KOPT-K1 (cell line): ENCODE data around the gene ARHGEF35.
"Not testable (repeated sequence)": the region's sequence is repeated elsewhere in the genome, so short reads cannot be mapped to it uniquely, and the experiment has no call there.

ENCODE experiments used
- H3K27ac ChIP-seq: fragments of 200-600 bp; sonication (generic); 2 replicates; pipeline ENCODE4 v1.5.1; 2016; ENCODE audit warnings: antibody characterized with exemption, mild to moderate bottlenecking, low read depth, low read length; ENCODE audit not compliant: poor library complexity, severe bottlenecking
- H3K36me3 ChIP-seq: fragments of 200-600 bp; sonication (generic); 2 replicates; pipeline ENCODE4 v1.5.1; 2017; ENCODE audit warnings: antibody characterized with exemption, mild to moderate bottlenecking, low read length, moderate library complexity; ENCODE audit not compliant: insufficient read depth
- H3K9me3 ChIP-seq: fragments of 200-600 bp; sonication (generic); 2 replicates; pipeline ENCODE4 v1.5.1; 2017; ENCODE audit warnings: antibody characterized with exemption, low read length, mild to moderate bottlenecking; ENCODE audit not compliant: insufficient read depth, poor library complexity, severe bottlenecking

Gene ARHGEF35

DNA sequence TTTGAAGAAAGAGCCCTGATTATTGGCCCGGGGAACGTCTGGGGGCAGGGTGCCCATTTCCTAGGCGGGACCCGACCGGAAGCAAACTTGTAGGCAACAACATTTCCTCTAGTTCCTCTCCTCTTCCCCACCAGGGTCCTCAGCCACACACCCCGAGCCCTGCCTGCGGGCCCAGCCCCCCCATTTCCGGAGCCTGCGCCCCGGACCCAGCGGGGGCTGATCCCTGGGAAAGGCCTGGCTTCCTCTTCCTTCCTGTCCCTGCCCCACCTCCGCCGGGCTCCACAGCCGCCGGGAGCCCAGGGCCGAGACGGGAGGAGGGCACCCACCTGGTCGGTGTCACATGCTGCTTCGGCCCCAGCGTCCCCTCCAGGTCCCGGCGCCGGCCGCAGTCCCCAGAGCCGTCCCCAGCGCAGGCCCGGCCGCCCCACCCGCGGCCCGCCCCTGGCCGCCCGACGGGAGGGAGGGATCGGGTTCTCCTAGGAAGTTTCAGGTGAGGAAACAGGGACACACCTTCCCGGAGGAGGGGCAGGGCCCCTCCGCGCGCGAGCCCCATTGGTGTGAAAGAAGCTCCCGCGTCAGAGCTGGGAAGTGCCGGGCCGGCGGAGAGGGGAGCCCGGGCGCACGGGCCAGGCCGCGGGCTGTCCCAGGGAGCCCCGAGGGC, at the start of gene ARHGEF35:
Gene ARHGEF35, minus strand, starts transcription at position 622 of the 661 bp plus-strand sequence. CDS start 7,450 bp downstream, outside the sequence.
- H3K36me3 ChIP-seq, H3K27ac ChIP-seq, H3K9me3 ChIP-seq: not testable (repeated sequence)

DNA sequence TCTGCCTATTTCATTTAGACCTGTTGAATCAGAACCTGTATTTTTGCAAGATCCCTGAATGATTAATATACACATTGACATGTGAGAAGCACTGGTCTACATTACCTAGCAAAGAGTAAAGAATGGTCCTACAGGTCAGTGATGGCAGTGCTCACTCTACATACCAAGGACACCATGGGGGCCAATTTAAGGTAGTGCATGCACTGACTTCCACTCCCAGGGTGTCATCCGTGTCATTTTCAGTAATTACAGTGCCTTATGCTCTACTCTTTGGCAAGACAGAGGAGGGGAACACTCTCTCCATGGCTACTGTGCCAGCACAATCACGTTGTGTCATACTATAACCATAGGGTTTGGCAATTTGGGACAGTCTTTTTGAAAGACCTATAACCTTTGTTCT, 49.7 kb upstream of the ARHGEF35 start:
- not testable (repeated sequence) for H3K9me3 ChIP-seq, H3K27ac ChIP-seq, H3K36me3 ChIP-seq

GRCh38 chr7:144239365-144239764, 43.7 kb upstream of the ARHGEF35 start, which contains the start of gene OR2A42:
Gene OR2A42, minus strand, starts transcription at chr7:144239605. Its CDS starts 6,762 bp downstream, at chr7:144232843.
- H3K36me3 ChIP-seq, H3K9me3 ChIP-seq, H3K27ac ChIP-seq: not testable (repeated sequence)

DNA sequence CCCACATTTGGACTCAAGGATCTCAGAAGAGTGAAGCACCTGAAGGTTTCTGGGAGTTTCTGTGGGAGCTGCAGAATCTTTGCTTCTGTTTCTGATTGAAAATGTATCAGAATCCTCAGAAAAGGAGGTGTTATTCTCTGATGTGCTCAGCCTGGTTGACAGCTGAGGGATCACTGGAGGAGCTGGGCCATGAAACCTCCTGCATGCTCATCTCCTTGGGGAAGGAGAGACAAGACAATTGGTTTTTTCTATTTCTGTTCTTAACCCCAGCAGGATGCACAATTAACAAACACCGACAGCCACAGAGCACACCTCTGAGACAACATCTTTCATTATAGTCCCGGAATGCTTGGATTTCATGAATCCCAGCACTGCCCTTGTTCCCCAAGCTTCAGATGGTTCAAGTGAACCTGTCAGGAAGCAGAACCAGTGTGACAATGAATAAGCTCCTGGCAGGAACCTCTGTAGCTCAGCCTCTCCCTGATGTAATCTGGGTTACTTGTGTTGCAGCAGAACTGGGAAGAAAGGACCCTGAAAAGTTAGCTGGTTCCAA, 43.0 kb upstream of the ARHGEF35 start:
- H3K27ac ChIP-seq, H3K36me3 ChIP-seq, H3K9me3 ChIP-seq: not testable (repeated sequence)

GRCh38 chr7:144233039-144233438, 37.4 kb upstream of the ARHGEF35 start:
- not testable (repeated sequence) for H3K27ac ChIP-seq, H3K36me3 ChIP-seq, H3K9me3 ChIP-seq

DNA sequence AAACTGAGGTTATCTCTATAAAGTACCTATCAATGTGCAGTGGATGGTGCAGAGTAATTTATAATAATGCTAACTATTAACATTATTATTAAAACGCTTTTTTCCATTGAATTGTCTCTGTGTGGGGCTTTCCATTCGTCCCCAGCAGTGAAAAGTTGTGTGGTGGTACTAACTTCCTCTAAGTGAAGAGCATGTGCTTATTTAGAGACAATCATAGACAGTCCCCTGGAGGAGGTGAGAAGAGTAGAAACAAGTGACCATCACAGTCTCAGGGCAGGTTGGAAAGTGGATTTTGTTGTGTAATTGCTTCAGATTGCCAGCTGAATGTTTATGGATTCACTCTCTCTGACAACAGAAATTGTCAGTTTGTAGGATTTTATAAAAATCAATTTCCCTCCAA, 35.4 kb upstream of the ARHGEF35 start:
- not testable (repeated sequence) for H3K36me3 ChIP-seq, H3K27ac ChIP-seq, H3K9me3 ChIP-seq

GRCh38 chr7:144228810-144229209, 33.2 kb upstream of the ARHGEF35 start:
- H3K27ac ChIP-seq, H3K9me3 ChIP-seq, H3K36me3 ChIP-seq: not testable (repeated sequence)

GRCh38 chr7:144226866-144227265, 31.2 kb upstream of the ARHGEF35 start:
- not testable (repeated sequence) for H3K9me3 ChIP-seq, H3K27ac ChIP-seq, H3K36me3 ChIP-seq

GRCh38 chr7:144223675-144224074, 28.0 kb upstream of the ARHGEF35 start:
- H3K27ac ChIP-seq: not testable (repeated sequence)

GRCh38 chr7:144220531-144220930, 24.9 kb upstream of the ARHGEF35 start:
- not testable (repeated sequence) for H3K9me3 ChIP-seq, H3K36me3 ChIP-seq, H3K27ac ChIP-seq

More at GRCh38 chr7:144223675-144224074, 28.0 kb upstream of the ARHGEF35 start:
- H3K36me3 ChIP-seq, H3K9me3 ChIP-seq: not testable (repeated sequence)

DNA sequence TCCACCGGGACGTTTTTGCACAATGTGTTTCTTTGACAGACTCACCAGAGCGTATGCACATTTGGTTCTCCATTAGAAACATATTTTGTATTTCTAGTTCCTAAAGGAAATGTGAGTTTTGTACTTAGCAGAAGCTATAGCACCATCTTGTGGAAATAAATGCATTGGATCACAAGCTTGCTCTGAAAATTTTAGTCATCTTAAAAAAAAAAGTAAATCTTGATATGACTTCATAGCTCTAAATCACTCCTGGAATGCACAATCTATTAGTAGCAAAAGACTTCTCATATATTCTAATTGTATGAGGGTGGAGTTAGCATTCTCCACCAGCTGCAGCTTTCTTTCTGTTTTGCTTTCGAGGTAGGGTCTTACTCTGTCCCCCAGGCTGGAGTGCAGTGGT, 23.5 kb upstream of the ARHGEF35 start:
- H3K36me3 ChIP-seq, H3K9me3 ChIP-seq, H3K27ac ChIP-seq: not testable (repeated sequence)

GRCh38 chr7:144218581-144218980, 22.9 kb upstream of the ARHGEF35 start:
- H3K9me3 ChIP-seq: not testable (repeated sequence)

GRCh38 chr7:144217200-144217599, 21.6 kb upstream of the ARHGEF35 start:
- not testable (repeated sequence) for H3K9me3 ChIP-seq, H3K27ac ChIP-seq, H3K36me3 ChIP-seq

More at GRCh38 chr7:144218581-144218980, 22.9 kb upstream of the ARHGEF35 start:
- not testable (repeated sequence) for H3K36me3 ChIP-seq, H3K27ac ChIP-seq

- not testable (repeated sequence) for H3K9me3 ChIP-seq, H3K36me3 ChIP-seq, H3K27ac ChIP-seq
These were observed 9.7 kb upstream of the ARHGEF35 start for GRCh38 chr7:144205306-144205705.

DNA sequence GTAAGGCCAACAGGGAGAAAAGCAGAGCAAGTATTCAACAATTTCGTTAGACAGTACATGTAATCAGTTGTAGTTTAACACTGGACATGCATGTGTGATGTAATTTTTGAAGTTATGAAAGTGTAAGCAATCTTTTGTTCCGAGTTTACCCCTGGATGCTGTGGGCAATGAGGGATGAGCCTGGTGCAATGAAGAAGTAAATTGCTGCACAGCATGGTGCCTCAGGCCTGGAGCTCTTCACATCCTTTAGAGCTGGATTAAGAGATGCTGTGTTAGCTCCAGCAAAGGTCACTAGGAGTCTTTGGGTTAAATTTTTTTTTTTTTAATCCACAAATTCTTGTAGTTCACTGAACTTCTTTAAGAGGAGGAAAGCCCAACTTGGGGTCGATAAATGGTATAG, 7.5 kb upstream of the ARHGEF35 start:
- not testable (repeated sequence) for H3K36me3 ChIP-seq, H3K27ac ChIP-seq, H3K9me3 ChIP-seq

DNA sequence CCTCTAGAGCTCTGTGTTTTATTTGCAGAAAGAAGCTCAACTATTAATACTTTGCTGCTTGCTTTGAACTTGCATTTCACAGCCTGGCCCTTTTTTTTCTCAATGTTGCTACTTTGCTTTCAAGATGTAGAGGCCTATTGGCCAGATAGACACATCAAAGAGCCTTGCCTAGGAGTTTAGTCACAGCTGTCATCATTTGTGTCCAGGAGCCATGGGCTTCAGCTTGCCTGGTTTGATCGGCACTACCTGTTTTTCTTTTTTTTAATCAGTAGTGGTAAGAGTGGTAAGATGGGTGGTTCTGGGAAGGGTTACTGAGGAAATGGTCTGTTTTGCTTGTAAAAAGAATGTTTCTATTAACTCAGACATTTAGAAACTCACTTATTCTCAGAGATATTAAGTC, 6.3 kb upstream of the ARHGEF35 start:
- not testable (repeated sequence) for H3K27ac ChIP-seq, H3K36me3 ChIP-seq

More for the DNA sequence above, 6.3 kb upstream of the ARHGEF35 start:
- not testable (repeated sequence) for H3K9me3 ChIP-seq
